K562 (cell line): ENCODE measurements around the gene VIPR2. TPM values are rescaled to one million over a fixed set of nuclear protein-coding genes. Genes with fewer than 3 reads are reported as not detected.
A peak's percentile ranks its signal among the peaks of the same experiment; 100 is the strongest.

Experiments
- BDP1 ChIP-seq: IDR thresholded peaks from 3 replicates; pipeline ENCODE4 v1.6.1; 2011; ENCODE audit not compliant: insufficient read length, insufficient read depth
- CSDE1 ChIP-seq, 2 experiments: fragments of 450-650 bp; IDR thresholded peaks; 2 replicates each; pipeline ENCODE4 v1.6.1; 2016; ENCODE audit warnings: mild to moderate bottlenecking in 1 of 2
- ELF2 ChIP-seq: fragments of 250-450 bp; sonication (Bioruptor Pico); IDR thresholded peaks from 2 replicates; pipeline ENCODE4 v1.5.0; 2021; ENCODE audit warnings: mild to moderate bottlenecking
- FOXK1 ChIP-seq: sonication (generic); formaldehyde crosslinking; IDR thresholded peaks from 2 replicates; pipeline ENCODE4 v1.8.0; 2022; ENCODE audit warnings: missing genetic modification reagents, mild to moderate bottlenecking, borderline replicate concordance
- FOXK2 ChIP-seq, 2 experiments: fragments of 450-650 bp; IDR thresholded peaks in 1 of 2; conservative IDR thresholded peaks in 1 of 2; 2 replicates each; pipeline ENCODE4 v1.6.1; 2016; ENCODE audit warnings: low read depth in 2 of 2, mild to moderate bottlenecking in 1 of 2
- GATAD2A ChIP-seq: fragments of 450-650 bp; IDR thresholded peaks from 2 replicates; pipeline ENCODE4 v1.6.1; 2017
- HDAC6 ChIP-seq: IDR thresholded peaks from 2 replicates; pipeline ENCODE4 v1.6.1; 2012; ENCODE audit warnings: low read depth, mild to moderate bottlenecking, control low read depth, inconsistent platforms, low read length, moderate library complexity
- HMG20A ChIP-seq: fragments of 450-650 bp; formaldehyde crosslinking; conservative IDR thresholded peaks from 2 replicates; pipeline ENCODE4 v1.4.0; 2020; ENCODE audit warnings: mild to moderate bottlenecking, mixed read lengths
- ID3 ChIP-seq, 2 experiments: fragments of 250-450 bp in 1 of 2; fragments of 450-650 bp in 1 of 2; sonication (Bioruptor Pico) in 1 of 2; IDR thresholded peaks; 2 replicates each; pipeline versions ENCODE4 v1.6.1 to v1.8.0; 2016 to 2021; ENCODE audit warnings: mild to moderate bottlenecking in 2 of 2, moderate library complexity in 2 of 2, missing compliant biosample characterization in 1 of 2, missing genetic modification characterization in 1 of 2
- IRF2 ChIP-seq: sonication (generic); formaldehyde crosslinking; IDR thresholded peaks from 2 replicates; pipeline ENCODE4 v1.8.1; 2022; ENCODE audit warnings: mild to moderate bottlenecking, missing genetic modification reagents
- MAFG ChIP-seq: fragments of 450-650 bp; conservative IDR thresholded peaks from 2 replicates; pipeline ENCODE4 v1.6.1; 2016; ENCODE audit warnings: missing genetic modification characterization, missing compliant biosample characterization
- MECOM ChIP-seq: fragments of 250-450 bp; sonication (Bioruptor Pico); IDR thresholded peaks from 2 replicates; pipeline ENCODE4 v1.8.0; 2022; ENCODE audit warnings: inconsistent platforms
- NR2C1 ChIP-seq, 2 experiments: fragments of 450-650 bp; IDR thresholded peaks; 2 replicates each; pipeline ENCODE4 v1.6.1; 2017; ENCODE audit warnings: mild to moderate bottlenecking in 2 of 2, antibody characterized with exemption in 1 of 2, inconsistent platforms in 1 of 2, missing compliant biosample characterization in 1 of 2, missing genetic modification characterization in 1 of 2
- POLR2A ChIP-seq: fragments of 450-650 bp; conservative IDR thresholded peaks from 2 replicates; pipeline ENCODE4 v1.6.1; 2016
- POLR2B ChIP-seq: fragments of 450-650 bp; IDR thresholded peaks from 2 replicates; pipeline ENCODE4 v1.6.1; 2018; ENCODE audit warnings: low read depth; ENCODE audit not compliant: partially characterized antibody
- PTBP1 ChIP-seq: fragments of 200-400 bp; formaldehyde crosslinking; IDR thresholded peaks from 2 replicates; pipeline ENCODE4 v1.6.1; 2017; ENCODE audit warnings: low read depth, low read length
- SIRT6 ChIP-seq: IDR thresholded peaks from one replicate; pipeline ENCODE4 v1.6.1; 2012; ENCODE audit warnings: low read depth, mild to moderate bottlenecking, control low read depth, inconsistent platforms, low read length, moderate library complexity
- SMAD3 ChIP-seq: fragments of 450-650 bp; formaldehyde crosslinking; conservative IDR thresholded peaks from 2 replicates; pipeline ENCODE4 v1.4.0; 2020; ENCODE audit warnings: mild to moderate bottlenecking
- TEAD4 ChIP-seq, 2 experiments: sonication (generic) in 1 of 2; formaldehyde crosslinking in 1 of 2; IDR thresholded peaks; 2 replicates each; pipeline versions ENCODE4 v1.6.1 to v1.8.0; 2012 to 2022; ENCODE audit warnings: borderline replicate concordance in 1 of 2, inconsistent platforms in 1 of 2, low read length in 1 of 2, mild to moderate bottlenecking in 1 of 2, missing genetic modification reagents in 1 of 2
- ZC3H8 ChIP-seq: fragments of 450-650 bp; IDR thresholded peaks from 2 replicates; pipeline ENCODE4 v1.6.1; 2017
- ZFPM2 ChIP-seq: fragments of 250-450 bp; sonication (Bioruptor Pico); IDR thresholded peaks from 2 replicates; pipeline ENCODE4 v1.5.1; 2022; ENCODE audit warnings: mild to moderate bottlenecking
- ZNF24 ChIP-seq: fragments of 450-650 bp; IDR thresholded peaks from 2 replicates; pipeline ENCODE4 v1.6.1; 2016
- ZNF316 ChIP-seq: fragments of 450-650 bp; IDR thresholded peaks from 2 replicates; pipeline ENCODE4 v1.6.1; 2016
- ZNF740 ChIP-seq, 3 experiments: fragments of 200-800 bp in 1 of 3; sonication (Bioruptor generic) in 1 of 3; sonication (generic) in 1 of 3; formaldehyde crosslinking in 1 of 3; IDR thresholded peaks; 2 replicates each; pipeline versions ENCODE4 v1.6.1 to v1.8.0; 2016 to 2022; ENCODE audit warnings: mild to moderate bottlenecking in 2 of 3, missing compliant biosample characterization in 2 of 3, missing genetic modification characterization in 2 of 3, missing genetic modification reagents in 1 of 3
- ZNF76 ChIP-seq: fragments of 250-450 bp; sonication (Bioruptor Pico); IDR thresholded peaks from 2 replicates; pipeline ENCODE4 v1.4.0; 2020; ENCODE audit warnings: mild to moderate bottlenecking, moderate library complexity, borderline replicate concordance
- ZNF764 ChIP-seq: fragments of 250-450 bp; sonication (Bioruptor Pico); IDR thresholded peaks from 2 replicates; pipeline ENCODE4 v1.4.0; 2020; ENCODE audit warnings: low read depth, mild to moderate bottlenecking, moderate library complexity
- ZNF780A ChIP-seq: fragments of 250-450 bp; sonication (Bioruptor Pico); IDR thresholded peaks from 2 replicates; pipeline ENCODE4 v1.5.0; 2021; ENCODE audit warnings: mild to moderate bottlenecking
- polyA plus RNA-seq, 8 experiments: library from polyadenylated mRNA; depleted of rRNA in 4 of 8; stranded (reverse) in 5 of 8; unstranded in 3 of 8; fragments of >200 nt; fragmentation: Nextera tagmentation in 2 of 8; fragmentation: Illumina TruSeq in 1 of 8; extraction: Ambion mirVana in 2 of 8; extraction: Trizol in 1 of 8; gene quantifications; 2 replicates each; pipeline versions ENCODE4 v1.2.1 to v1.2.3, GENCODE V29; 2011 to 2014; ENCODE audit warnings: inconsistent platforms in 1 of 8, missing spikeins in 1 of 8
- total RNA-seq, 7 experiments: library from RNA; depleted of rRNA in 6 of 7; stranded (reverse); fragments of >200 nt in 6 of 7; fragmentation: Illumina TruSeq in 2 of 7; extraction: Trizol in 2 of 7; gene quantifications; 2 replicates each; pipeline versions ENCODE4 v1.2.1 to v1.2.3, GENCODE V29; 2011 to 2021; ENCODE audit warnings: low replicate concordance in 1 of 7

VIPR2 gene
- total and polyA plus RNA-seq, 9 of the 15 experiments (the other 6 are each of a cell fraction or from before 2014, with no cell fraction given), result 0.04 TPM; not detected in 8

- TF ChIP-seq ZNF24 (0 out of 2 replicates have a peak, but pooled peaks have one; percentile 37), ZNF740 (CRISPR knock-in tag; IDR thresholded peaks at IDR 0.05) (no peak), ZNF740 (tag; IDR thresholded peaks at IDR 0.05) (no peak), PTBP1 (no peak), HDAC6 (no peak), TEAD4 (IDR thresholded peaks at IDR 0.05; ENCODE audit: low read length) (no peak), TEAD4 (CRISPR knock-in tag; IDR thresholded peaks at IDR 0.05; ENCODE audit: borderline replicate concordance) (no peak), MAFG (tag) (no peak), ELF2 (CRISPR knock-in tag) (no peak), GATAD2A (0 out of 2 replicates have a peak, but pooled peaks have one; percentile 30), ZNF780A (CRISPR knock-in tag) (no peak), ID3 (CRISPR knock-in tag; IDR thresholded peaks at IDR 0.05) (no peak), ID3 (tag; IDR thresholded peaks at IDR 0.05) (0 out of 2 replicates have a peak, but pooled peaks have one; percentile 29), ZFPM2 (no peak), NR2C1 (IDR thresholded peaks at IDR 0.05) (no peak), NR2C1 (tag; IDR thresholded peaks at IDR 0.05) (no peak), POLR2B (peak; percentile 51), HMG20A (no peak), MECOM (no peak), SMAD3 (CRISPR knock-in tag) (no peak), FOXK1 (no peak), ZC3H8 (no peak), BDP1 (no peak), ZNF764 (CRISPR knock-in tag) (no peak), ZNF76 (CRISPR knock-in tag) (no peak; the same call in 1 of the 2 replicates), SIRT6 (no peak), CSDE1 (IDR thresholded peaks at IDR 0.05) (no peak), IRF2 (no peak), FOXK2 (conservative IDR thresholded peaks at IDR 0.05 in 1 of 2, IDR thresholded peaks at IDR 0.05 in 1 of 2; ENCODE audit: low read depth in 2 of 2) (peak in 1 of 2 experiments; percentile 36; a peak in 1 of 4 replicates), ZNF316 (no peak), POLR2A (peak; percentile 61; the same call in 1 of the 2 replicates)
Observed at GRCh38 chr7:159030490-159031134, 114.1 kb downstream of the VIPR2 start (continued).
